Measurements from ENCODE around the gene PNKP. TPM values are rescaled to one million over a fixed set of nuclear protein-coding genes. Genes with fewer than 3 reads are reported as not detected.
A peak's percentile ranks its signal among the peaks of the same experiment; 100 is the strongest.

PNKP gene
- total and polyA plus RNA-seq, 9 of the 15 experiments (the other 6 are each of a cell fraction or from before 2014, with no cell fraction given), result 2.8 to 85.4 (median 25.3) TPM

GRCh38 chr19:49876422-49877019 is 9.1 kb upstream of the PNKP start (continued):
- TF ChIP-seq MGA (IDR thresholded peaks at IDR 0.05) (no peak), FOXP4 (CRISPR knock-in tag; IDR thresholded peaks at IDR 0.05; ENCODE audit: borderline replicate concordance) (no peak), FOXA1 (IDR thresholded peaks at IDR 0.05; ENCODE audit: borderline replicate concordance) (no peak), SMAD4 (CRISPR knock-in tag; conservative IDR thresholded peaks at IDR 0.05) (no peak), POLR2H (tag; IDR thresholded peaks at IDR 0.05; ENCODE audit: low read depth) (no peak; the same call in 1 of the 2 replicates)
- TF ChIP-seq, protein P1, sequence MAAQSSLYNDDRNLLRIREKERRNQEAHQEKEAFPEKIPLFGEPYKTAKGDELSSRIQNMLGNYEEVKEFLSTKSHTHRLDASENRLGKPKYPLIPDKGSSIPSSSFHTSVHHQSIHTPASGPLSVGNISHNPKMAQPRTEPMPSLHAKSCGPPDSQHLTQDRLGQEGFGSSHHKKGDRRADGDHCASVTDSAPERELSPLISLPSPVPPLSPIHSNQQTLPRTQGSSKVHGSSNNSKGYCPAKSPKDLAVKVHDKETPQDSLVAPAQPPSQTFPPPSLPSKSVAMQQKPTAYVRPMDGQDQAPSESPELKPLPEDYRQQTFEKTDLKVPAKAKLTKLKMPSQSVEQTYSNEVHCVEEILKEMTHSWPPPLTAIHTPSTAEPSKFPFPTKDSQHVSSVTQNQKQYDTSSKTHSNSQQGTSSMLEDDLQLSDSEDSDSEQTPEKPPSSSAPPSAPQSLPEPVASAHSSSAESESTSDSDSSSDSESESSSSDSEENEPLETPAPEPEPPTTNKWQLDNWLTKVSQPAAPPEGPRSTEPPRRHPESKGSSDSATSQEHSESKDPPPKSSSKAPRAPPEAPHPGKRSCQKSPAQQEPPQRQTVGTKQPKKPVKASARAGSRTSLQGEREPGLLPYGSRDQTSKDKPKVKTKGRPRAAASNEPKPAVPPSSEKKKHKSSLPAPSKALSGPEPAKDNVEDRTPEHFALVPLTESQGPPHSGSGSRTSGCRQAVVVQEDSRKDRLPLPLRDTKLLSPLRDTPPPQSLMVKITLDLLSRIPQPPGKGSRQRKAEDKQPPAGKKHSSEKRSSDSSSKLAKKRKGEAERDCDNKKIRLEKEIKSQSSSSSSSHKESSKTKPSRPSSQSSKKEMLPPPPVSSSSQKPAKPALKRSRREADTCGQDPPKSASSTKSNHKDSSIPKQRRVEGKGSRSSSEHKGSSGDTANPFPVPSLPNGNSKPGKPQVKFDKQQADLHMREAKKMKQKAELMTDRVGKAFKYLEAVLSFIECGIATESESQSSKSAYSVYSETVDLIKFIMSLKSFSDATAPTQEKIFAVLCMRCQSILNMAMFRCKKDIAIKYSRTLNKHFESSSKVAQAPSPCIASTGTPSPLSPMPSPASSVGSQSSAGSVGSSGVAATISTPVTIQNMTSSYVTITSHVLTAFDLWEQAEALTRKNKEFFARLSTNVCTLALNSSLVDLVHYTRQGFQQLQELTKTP (IDR thresholded peaks at IDR 0.05; ENCODE audit: low read depth in 1 of 2, partially characterized antibody in 2 of 2), result peak; percentile 32 to 57
- TF ChIP-seq, protein P2, sequence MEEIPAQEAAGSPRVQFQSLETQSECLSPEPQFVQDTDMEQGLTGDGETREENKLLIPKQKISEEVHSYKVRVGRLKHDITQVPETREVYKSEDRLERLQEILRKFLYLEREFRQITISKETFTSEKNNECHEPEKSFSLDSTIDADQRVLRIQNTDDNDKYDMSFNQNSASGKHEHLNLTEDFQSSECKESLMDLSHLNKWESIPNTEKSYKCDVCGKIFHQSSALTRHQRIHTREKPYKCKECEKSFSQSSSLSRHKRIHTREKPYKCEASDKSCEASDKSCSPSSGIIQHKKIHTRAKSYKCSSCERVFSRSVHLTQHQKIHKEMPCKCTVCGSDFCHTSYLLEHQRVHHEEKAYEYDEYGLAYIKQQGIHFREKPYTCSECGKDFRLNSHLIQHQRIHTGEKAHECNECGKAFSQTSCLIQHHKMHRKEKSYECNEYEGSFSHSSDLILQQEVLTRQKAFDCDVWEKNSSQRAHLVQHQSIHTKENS (CRISPR knock-in tag; IDR thresholded peaks at IDR 0.05), result no peak
